ENCODE data around the gene ANKRD18A. TPM values are rescaled to one million over a fixed set of nuclear protein-coding genes. Genes with fewer than 3 reads are reported as not detected.

ANKRD18A gene
- total RNA-seq = 1 to 10 TPM in 1 of 4 donors, under 1 TPM in 2, not detected in 1; 0.13 to 1.9 (median 0.48) TPM

DNA sequence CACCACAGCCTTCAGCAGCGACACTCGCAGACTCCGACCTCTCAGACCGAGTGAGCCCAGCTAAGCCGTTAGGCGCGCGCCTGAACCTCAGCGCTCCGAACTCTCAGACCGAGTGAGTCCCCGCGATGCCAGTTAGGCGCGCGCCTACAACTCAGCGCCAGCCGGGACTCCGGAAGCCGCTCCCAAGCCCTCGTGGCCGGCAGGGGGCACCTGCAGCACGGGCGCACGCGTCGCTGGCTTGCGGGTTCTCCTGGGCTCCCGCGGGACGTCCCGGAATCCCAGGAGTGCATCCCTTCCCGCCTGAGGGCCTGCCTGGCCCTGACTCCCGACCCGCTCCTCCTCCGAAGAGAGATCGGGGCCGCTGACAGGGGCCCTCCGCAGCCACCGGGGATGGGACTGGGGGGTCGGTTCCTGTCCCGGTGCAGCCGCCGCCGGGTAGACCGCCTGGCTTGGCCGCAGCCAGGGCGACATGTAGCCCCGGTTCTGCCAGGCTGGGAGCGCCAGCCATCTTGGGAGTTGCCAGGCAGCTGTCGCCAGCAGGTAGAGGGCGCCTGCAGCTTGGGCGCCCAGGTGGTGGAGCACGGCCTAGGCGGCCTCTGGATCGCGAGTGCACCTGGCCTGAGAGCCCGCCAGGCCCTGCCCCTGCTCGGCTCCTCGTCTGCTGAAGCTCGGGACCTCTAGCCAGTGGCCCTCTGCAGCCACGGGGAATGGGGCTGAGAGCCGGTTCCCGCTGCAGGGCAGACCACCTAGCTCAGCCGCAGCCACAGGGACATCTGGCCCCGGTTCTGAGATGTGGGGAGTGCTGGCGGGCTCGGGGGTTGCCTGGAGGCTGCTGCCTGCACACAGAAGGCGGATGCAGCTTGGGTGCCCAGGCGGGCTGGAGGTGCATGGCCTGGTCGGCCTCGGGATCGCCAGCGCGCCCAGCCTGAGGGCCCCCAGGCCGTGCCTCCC lies at the start of gene ANKRD18A:
Gene ANKRD18A (minus strand): TSS at position 114 of the 951 bp plus-strand sequence. CDS start 311 bp downstream, outside the sequence.
- TF ChIP-seq, protein P1, sequence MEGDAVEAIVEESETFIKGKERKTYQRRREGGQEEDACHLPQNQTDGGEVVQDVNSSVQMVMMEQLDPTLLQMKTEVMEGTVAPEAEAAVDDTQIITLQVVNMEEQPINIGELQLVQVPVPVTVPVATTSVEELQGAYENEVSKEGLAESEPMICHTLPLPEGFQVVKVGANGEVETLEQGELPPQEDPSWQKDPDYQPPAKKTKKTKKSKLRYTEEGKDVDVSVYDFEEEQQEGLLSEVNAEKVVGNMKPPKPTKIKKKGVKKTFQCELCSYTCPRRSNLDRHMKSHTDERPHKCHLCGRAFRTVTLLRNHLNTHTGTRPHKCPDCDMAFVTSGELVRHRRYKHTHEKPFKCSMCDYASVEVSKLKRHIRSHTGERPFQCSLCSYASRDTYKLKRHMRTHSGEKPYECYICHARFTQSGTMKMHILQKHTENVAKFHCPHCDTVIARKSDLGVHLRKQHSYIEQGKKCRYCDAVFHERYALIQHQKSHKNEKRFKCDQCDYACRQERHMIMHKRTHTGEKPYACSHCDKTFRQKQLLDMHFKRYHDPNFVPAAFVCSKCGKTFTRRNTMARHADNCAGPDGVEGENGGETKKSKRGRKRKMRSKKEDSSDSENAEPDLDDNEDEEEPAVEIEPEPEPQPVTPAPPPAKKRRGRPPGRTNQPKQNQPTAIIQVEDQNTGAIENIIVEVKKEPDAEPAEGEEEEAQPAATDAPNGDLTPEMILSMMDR (IDR thresholded peaks at IDR 0.05) = no peak
- ATAC-seq (ENCODE audit: low FRiP score) (peak; percentile 76), DNase-seq (ENCODE audit: low spot score) (no peak)

DNA sequence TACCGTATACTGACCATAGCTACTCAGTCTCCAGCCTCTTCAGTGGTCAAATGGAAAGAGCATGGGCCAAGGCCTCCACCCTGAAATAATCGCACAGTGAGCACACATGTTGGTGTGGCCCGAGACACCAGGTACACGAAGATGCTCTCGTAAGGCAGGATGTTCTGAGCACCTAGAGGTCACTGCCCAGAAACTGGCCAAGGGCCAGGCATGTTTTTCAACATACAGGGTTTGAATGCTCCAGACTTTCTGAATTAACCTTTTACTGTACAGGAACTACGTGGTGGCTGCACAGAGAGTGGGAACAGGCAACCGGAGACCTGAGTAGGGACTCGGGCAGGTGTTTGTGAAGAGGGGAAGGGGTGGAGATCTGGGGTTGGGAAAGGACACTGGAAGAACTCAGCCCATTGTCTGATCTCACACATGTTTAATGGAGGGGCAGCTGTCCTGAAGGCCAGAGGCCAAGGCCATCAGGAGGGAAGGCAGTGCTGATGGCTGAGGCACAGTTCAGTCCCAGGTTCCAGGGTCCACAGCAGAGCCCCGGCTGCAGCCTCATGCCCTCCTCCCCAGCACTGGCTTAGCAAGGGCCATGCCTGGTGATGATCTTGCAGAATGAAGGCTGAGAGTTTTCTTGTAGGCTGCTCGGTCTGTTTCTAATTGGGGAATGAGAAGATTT lies 48.5 kb upstream of the ANKRD18A start:
- TF ChIP-seq, protein P1 (IDR thresholded peaks at IDR 0.05) = no peak
- ATAC-seq (ENCODE audit: low FRiP score) (no peak), DNase-seq (ENCODE audit: low spot score) (no peak)

GRCh38 chr9:38662763-38663593 lies 42.6 kb upstream of the ANKRD18A start:
- DNase-seq (ENCODE audit: low spot score) (no peak), ATAC-seq (ENCODE audit: low FRiP score) (no peak)
- TF ChIP-seq, protein P1 (IDR thresholded peaks at IDR 0.05) = no peak

GRCh38 chr9:38659538-38659937 lies 39.1 kb upstream of the ANKRD18A start:
- DNase-seq (ENCODE audit: low spot score) = no peak
- ATAC-seq (ENCODE audit: low FRiP score) = no peak
- TF ChIP-seq, protein P1 (IDR thresholded peaks at IDR 0.05) = no peak

DNA sequence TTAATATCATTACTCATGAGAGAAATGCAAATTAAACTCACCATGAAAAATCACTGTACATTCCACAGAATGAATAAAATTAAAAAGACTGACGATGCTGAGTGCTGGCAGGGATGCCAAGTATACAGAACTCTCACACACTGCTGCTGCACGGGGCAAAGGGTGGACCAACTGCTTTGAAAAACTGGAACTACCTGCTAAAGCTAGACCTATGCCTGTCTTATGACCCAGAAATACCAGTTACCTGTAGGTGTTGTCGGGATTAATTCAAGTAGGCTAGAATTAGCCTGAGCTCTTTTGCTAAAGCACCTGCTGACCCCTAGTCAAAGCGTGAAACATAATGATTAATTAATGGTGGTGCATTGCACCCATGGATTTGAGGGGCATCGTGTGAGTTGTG lies 36.5 kb upstream of the ANKRD18A start:
- no peak for ATAC-seq (ENCODE audit: low FRiP score)

DNA sequence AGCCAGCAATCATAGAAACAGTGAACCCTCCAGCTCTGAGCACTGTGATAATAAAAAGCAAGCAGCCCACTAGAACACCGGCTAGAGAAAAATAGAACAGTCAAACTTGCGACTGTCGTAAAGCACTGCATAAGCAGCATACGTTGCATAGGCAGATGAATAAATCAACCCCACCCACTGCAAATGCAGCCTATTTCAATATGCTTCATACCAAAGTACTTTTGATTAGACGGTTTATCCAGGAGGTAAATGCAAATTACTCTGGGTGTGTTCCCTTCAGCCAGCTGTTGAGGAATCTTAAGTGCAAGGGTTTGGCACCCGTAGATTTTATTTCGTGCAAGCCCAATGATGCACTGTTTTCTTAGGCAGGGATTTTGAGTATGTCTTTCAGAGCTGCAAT lies 32.1 kb upstream of the ANKRD18A start:
- TF ChIP-seq, protein P1 (IDR thresholded peaks at IDR 0.05) = no peak
- no peak for ATAC-seq (ENCODE audit: low FRiP score)
- no peak for DNase-seq (ENCODE audit: low spot score)

More for the DNA sequence above, 36.5 kb upstream of the ANKRD18A start:
- no peak for DNase-seq (ENCODE audit: low spot score)
- TF ChIP-seq, protein P1 (IDR thresholded peaks at IDR 0.05) = no peak

Data from omental fat pad (tissue), 4 donors.